Activated CD4-positive, CD25-positive, alpha-beta regulatory T cell (primary cell): Measurements from ENCODE around the gene LRMDA.

Experiments
- DNase-seq, 4 experiments: peaks; one replicate each; lab custom pipeline; 2025; lab: John Stamatoyannopoulos, UW

Gene LRMDA

DNA sequence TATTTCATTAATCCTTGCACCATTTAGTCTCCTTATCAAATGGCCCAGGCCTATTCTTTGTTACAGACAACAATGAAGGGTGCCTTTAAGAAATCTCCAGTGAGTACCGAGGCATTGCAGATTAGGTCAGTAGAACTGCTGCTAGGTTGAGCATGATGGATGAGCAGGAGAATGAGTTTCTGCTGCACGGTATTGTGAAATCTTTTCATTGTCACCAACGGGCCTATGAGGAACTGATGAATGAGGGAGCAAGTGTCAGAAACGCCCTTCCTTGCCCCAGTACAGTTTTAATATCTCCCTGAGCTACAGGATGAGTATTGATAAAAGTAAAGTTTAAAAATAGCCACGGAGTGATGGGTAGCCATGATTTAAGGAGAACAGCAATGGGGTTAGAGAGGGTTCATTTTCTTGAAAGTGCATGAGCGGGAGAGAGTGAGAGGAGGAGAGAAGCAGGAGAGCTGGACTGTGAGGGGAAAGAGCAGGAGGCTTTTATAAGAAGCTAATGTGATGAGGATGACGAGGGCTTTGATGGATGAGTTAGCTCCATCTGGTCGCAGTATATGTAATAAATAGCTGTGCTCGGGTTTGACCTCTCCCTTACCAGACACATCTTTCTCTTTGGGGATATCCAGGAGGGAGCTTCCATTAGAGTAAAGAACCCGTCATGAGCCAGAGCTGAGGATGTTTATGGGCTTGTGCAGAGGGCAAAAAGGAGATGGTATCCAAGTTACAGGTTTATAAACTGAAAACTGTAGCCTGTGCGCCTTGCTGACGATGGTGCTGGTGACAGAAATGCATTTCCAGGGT, 526.1 kb downstream of the LRMDA start:
- DNase-seq, result no peak

DNA sequence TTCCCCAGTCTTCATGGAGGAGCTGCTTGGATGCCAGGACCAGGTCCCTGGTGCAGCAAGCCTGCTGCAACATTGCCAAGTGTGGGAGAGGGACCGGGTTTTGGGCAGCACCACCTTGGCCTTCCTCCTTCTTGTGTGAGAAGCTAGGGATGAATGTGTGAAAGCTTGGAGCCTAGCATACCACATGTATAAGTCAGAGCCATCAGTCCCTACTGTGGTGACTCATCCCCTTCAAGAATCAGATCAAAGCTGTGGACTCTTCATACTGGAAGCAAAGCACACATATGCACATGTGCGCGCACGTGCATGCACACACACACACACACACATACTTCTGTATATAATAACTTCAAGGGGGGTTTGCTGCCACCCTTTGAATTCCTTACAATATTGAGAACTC, 527.8 kb downstream of the LRMDA start:
- no peak for DNase-seq

DNA sequence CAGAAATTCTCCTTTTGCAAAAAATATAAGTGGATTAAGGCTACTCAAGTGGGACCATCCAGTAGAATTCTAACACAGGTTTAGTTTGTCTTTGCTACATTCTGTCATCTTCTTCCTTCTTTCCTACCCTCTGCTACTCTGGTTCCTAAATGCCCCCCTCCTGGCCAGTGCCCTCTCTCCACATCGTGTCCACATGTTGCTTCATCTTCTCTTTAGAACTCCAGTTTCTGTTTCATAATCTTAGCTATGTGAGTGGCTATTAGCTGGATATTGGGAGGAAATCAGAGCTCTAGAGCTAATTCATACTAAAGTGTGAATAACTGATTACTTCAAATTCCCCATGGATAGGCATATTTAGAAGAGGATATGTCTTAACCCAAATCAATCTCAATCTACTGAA, 528.5 kb downstream of the LRMDA start:
- DNase-seq, result no peak

DNA sequence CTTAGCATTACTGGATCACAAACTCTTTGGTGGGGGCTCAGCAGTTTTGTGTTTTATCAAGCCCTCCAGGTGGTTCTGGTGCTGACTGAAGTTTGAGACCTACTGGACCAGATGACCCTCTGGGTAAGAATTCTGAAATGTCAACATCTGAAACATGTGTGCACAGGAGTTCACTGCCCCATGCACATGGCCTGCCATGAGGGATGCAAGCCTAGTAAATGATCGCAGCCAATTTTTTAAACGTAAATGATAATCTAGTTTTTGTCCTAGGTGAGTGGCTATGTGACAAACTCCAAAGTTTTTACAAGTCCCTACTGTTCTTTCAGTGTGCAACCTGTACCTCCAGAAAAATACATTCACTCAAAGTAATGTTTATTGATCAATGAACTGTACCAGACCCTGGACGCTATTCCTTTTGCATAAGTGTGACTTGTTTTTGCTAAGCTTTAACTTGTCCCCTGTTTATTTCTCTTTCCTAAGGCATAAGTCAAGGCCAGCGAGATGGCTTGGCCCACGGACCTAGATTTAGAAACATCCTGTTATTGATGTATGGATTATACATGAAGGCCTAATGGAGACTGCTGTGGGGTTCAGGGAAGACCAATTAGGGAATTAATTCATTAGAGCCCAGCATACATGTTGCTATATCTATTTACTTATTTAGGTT, 531.1 kb downstream of the LRMDA start:
- DNase-seq, result no peak

DNA sequence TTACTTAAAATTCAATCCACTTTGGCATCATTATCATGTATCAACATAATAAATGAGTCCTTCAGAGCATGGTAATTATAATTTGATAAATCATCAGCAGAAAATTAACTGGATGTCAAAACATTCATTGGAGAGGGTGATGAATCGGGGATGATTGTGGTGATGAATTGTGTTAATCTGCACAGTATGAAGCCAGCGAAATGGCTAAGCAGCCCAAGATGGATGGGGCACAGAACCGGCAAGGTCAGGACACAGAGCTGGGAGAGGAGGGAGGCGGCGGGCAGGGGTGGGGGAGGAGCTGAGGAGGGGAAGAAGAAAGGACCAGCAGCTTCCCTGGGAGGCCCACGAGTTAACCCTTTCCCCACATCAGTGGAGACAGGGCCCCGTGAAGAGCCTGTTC, 536.1 kb downstream of the LRMDA start:
- no peak for DNase-seq

DNA sequence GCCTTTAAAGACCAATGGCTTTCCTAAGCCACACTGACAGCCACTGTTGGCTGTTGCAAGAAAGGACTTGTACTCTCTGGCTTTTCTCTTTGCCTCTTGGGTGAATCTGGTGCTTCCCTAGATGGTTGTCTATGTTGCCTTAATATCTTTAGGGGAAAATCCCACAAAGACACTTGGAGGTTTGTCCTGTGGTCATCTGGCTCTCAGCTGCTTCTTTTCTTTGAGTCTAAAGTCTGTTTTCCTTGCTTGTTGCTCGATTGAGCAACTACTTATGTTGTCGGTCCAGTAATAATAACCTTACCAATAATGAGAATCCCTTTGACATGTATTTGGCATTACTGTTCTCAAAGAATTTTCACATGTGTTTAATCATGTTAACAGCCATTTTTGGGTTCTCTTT, 537.6 kb downstream of the LRMDA start:
- DNase-seq, result no peak

DNA sequence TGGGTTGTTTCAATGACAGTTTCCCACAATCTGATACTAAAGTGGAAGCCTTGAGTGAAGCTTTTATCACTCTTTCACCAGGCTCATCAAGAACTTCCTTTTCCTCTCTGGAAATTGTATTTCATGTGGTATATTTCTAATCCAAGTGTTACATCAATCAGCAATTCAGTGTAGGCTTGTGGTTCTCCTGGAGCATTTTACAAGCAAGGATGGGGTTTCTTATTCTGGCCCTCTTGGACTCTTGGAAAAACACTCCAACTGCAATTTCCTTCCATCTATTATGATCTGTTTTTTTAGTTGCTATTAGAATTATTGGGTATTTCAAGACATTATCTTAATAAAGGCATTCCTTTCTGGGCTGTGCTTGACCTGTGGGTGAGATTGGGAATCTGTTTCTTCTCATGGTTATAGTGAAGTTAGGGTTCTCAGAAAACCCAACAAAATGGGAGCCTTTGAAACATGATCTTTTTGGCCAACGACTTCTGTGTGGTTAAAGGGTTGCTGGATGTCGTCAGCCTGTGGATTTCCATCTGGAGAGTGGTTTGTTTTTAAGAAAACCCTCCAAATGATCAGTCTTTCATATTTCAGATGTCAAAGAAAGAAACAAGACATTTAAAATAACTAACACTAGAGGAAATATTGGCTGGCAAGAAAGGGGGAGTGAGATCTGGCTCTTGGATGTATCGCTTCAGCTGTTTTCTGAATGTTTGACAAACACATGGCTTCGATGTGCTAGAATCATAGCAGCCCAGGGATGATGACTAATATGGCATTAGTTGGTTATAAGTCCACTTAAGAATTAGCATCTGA, 540.2 kb downstream of the LRMDA start:
- no peak for DNase-seq

DNA sequence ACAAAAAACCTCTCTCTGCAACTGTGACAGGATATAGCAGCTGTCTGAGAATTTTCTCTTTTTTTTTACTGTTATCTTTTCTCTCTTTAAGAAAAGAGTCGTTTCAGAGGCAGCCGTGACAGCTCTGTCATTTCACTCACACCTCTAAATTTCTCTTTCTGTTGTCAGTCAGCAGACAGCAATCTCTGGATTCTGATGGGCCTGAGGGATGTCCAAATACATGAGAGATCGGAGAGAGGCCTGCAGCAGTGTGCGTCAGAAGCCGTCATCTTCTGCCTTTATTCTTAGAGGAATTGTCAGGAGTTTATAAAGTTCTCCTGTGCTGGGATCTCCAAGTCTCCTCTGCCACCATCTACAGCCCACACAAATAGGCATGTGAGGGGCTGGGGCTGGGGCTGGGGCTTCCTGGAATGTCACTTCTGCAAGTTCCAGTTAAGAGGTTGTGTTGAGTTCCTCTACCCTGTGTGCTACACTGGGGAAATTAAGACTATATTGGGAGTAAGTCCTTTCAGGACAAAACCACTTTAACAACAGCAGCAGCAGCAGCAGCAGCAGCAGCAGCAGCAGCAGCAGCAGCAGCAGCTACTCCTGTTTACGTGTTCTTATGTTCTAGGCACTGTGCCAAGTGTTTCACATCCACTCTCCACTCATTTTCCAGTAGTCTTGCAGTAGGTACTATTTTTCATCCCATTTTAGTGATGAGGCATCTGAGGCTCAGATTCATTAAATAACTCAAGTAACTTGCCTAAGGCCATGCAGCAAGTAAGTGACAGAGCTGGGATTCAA, 541.3 kb downstream of the LRMDA start:
- no peak for DNase-seq

DNA sequence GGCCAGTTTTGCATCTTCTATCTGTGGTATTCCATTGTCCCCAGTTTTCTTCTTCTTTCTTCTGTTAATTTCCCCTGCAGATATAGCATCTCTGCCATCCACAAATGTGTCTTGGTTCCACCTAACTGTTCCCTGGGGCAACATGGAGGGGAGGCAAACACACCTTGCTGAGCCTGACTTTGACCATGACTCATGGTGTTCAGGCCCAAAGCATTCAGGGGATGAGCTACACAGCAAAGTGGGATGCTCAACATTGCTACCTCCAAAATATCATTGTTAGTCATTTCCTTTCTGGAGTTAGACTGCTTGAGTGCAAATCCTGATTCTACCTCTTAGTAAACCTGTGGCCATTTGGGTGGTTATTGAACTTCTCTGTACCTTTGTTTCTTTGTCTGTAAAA, 542.7 kb downstream of the LRMDA start:
- no peak for DNase-seq

DNA sequence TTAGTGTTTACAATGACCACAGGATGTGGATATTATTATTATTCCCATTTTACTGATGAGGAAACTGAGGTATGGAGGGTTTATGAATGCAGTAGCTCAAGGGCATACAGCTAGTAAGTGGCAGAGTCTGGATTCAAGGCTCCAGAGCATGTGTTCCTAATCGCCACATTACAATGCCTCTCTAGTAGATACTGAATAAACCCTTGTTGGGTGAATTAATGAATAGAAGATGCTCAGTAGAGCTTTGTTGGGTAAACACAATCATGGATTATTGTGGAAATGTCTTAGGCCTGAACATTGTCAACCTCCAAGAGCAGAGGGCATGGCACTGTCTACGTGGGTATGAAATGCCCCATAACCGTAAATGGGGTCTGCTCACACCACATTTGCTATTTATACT, 545.3 kb downstream of the LRMDA start:
- no peak for DNase-seq

DNA sequence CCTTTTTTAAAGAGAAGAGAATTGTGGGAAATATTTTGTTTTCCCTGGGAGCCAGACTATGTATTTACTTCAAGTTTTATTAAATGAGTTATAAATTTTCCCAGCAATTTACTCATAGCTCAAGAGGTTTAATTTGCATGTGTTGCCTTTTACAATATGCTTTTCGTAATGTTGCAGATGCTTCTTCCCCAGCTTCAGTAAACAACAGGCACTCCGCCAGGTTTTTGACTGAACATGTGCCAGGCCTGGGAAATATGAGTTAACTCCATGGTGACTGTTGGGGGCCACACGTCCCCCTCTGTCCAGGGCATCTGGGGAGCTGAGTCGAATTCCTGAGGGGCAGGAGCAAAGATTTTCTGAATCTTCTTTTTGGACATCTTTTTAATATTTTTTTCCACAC, 545.7 kb downstream of the LRMDA start:
- no peak for DNase-seq

DNA sequence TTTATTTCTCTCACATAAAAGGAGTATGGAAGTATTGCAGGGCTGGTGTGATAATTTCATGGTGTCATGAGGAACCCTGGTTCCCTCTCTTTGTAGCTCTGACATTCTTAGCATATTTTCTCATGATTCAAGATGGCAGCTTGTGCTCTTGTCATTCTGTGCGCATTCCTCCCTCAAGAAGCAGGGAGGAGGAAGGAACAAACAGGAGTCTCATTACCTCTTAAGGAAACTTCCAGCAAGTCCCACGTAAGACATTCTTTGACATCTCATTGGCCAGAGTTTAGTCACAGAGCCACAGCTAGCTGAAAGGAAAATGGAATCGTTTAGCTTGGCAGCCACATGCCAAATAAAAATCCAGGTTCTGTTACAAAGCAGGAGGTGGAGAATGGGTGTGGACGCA, 546.8 kb downstream of the LRMDA start:
- DNase-seq, result no peak

DNA sequence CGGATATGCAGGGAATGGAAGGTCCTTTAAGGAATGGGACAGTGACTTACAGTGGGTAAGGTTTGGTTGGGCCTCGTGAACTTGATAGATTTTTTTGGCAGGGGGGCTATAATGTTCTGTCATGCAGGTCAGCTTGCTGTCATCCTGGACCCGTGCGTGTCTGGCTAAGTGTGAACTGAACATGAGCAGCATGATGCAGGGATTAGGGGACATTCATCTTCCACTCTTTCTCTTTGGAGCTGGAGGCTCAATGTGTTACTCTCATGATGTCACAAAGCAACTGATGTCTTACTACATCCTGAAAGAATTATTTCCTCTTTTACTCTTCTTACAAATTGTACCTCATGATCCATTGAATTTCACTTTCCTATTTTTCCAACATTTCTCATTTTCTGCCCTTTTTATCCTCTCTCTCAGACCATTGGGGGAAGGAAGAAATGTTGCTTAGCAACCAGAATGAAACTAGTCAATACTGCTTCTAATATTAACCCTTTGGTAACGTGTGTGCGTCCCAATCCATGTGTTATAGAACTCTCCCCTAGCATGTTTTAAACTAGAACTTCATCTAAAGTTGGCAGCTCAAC, 549.1 kb downstream of the LRMDA start:
- DNase-seq, result no peak

DNA sequence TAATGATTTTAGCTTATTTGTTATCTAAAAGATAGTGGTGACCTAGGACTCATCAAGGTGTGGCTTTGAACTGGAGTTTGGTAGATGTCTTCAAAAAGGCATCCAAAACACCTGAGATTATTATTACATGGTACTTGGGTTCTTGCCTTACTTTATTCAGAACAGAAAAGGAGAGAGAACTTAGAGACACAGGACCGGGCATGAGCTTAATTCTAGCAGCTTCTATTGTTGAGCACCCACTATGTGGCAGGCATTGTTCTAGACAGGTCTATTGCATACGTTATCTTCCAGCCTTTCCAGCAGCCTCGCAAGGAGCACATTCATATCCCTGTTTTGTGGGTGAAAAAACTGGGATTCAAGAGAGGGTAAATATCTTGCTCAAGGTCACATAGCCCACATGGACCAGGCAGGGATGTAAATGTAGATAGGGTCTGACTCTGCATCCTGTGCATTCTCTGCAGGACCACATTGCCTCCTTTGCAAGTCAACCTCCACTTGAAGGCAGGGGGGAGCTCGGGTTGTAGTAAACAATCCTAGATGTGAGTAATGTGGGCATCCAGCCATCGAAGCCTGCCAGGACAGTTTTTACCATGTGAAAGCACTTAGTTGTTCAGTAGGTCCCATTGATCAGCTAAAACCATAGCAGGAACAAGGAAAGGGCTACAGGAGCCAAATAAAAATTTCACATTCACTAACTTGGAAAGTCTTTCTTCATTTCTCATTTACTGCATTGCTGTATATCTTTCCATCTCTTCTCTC, 551.4 kb downstream of the LRMDA start:
- no peak for DNase-seq

DNA sequence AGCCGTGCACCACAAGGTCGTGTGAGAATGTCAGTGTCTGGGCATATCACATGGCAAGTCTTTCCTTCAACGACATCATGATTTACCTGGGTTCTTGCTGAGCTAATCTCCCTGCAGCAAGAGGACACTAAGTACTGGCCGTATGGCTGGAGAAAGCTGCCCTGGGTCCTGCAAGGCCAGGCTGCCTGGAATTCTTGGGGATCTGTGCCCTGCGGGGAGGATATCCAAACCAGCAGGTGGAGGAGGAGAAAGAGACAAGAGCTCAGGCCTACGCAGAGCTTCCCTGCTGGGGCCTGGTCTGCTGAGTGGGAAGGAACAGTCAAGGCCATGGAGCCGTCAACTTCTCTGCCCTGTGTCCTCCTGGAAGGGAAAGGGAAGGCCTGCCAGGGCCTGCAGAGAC, 552.6 kb downstream of the LRMDA start:
- DNase-seq, result no peak

DNA sequence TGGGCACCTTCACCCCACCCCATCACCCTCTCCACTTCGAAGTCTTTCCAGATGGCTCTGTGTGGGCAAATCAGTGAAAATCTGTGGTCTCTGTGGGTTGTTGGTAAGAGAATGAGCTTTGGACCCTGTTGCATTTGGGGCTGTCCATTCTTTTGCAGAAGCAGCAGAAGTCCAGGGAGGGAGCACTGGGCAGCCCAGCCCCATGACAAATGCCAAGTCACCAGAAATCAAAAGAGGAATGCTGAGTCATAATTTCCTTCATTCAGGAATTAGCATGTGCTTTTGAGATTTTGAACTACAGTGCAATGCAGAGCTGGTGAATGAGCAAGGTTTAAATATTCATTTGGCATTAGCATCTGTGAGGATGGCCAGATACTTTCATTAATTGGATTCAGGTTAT, 556.2 kb downstream of the LRMDA start:
- DNase-seq, result no peak

DNA sequence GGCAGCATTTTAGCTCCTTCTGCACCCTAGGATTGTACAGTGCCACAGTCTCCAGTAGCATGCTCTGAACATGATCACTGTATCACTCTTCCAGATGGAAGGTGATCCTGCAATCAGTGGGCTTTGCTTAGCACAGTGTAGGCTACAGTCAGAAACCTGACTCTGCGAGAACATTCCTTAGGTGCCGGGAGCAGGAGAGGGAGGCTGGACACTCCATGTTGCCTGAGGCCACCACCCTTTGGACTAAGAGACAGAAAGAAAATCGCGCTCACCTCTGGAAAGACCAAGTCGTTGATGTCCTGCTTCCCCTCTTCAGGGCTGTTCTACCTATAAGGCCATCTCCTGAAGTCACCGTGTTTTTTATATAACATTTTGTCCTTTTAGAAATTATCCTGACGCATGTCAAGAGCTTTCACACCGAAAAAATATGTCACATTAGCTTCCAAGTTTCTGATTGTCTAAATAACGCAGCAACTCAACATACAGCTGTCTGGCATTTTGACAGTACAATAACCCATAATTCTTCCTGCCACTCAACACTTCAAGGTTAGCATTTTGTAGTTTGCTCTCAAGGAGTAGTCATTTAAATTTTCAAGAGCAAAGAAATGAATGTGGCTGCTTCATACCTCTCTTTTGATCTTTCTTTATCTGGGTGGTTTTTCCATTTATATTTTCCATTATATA, 563.1 kb downstream of the LRMDA start:
- no peak for DNase-seq

DNA sequence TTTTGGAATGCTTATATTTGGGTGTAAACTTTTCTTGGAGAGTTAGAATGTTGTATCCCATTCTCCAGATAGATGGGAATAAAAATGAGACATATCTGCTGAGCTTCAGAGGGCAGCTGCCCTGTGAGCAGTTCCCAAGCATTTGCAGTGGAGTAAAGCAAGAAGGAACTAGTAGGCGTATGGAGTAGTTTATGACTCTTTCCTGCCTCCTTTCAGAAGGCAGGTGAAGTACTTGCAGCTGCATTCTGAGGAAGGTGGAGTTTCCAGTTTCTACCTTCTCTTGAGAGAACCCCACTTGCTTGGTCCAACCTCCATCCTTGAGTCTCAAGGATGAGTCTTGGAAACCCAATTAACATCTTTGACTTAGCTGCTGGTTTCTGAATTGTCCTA, 563.6 kb downstream of the LRMDA start:
- no peak for DNase-seq

DNA sequence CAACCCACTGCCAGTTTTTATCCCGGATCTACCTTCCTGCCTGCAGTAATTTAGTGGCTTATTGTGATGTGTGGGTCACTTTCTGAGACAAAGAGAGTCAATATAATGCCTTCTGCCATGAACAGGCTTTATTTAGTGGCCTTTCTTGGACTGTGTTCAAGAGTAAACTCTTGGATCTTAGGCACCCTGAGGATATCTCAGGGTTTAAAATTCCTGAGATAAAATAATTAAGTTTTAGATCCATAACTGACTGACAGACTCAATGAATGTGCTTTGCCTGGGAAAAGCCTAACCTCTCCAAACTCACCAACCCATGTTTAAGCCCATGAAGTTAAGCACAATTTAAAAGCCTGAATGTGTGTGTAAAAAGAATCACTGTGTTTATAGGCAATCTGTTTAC, 564.3 kb downstream of the LRMDA start:
- no peak for DNase-seq

DNA sequence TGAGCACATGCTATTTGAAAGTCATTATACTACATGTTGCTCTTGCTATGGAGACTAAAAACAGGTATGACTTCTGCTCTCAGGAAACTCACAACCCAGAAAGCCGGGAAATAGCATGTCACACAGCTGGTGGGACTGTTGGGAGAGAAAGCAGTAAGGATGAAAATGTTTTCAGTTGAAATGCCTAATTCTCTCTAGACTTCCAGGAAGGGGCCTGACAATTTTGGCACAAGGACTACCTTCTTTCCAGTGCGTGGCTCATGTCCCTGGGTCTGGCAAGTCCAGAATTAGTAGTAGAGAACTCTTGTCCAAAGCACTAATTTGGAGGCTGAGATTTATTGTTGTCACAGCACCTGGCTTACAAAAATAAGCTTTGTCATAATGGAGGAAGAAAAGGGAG, 567.6 kb downstream of the LRMDA start:
- DNase-seq, result no peak
